Stimulated activated CD4-positive, alpha-beta T cell treated with anti-CD3 and anti-CD28 coated beads, Interleukin-2, amount 100 ng/mL, for 24 hours (primary cell): ENCODE measurements around the gene FRMD6.

Source experiments
- DNase-seq, 2 donors: peaks; one replicate each; pipeline ENCODE4 v3.0.0-alpha.2; 2020

The FRMD6 gene

DNA sequence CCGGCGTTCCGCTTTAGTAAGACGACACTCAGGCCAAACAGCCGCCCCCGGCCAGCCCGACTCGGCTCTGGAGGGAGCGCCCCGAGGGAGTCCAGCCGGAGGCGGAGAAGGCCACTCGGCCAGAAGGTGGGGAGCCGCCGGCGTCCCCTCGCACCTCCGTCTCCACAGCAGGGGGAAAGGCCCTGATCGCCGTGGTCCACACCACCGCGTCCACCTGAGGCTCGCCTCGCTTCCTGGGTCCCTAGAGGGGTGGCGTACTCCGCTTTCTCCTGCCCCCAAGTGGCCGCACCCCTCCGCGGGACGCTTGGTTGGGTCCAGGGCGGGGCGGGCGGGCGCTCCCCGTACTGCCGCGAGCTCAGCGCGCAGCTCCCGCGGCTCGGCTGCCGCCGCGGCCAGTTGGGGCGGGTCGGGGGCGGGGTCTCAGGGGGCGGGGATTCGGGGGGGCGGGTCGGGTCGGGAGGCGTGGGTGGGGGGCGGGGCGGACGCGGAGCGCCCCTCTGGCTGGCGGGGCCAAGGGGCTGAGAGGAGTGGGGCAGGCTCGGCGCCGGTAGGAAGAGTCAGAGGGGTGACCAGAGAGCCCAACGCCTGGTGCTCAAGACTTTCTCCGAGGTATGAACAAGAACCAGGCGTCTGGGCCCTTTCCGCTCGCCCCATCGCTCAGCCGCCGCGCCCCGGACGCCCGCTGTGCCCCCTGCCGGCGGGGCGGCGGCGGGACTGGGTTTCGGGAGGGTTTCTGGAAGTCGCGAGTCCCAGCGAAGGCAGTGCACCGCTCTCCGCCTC lies at the start of gene FRMD6:
Gene FRMD6, plus strand, starts transcription at position 523 of the 780 bp plus-strand sequence. CDS start 37,927 bp downstream, outside the sequence.
- DNase-seq, result peak; percentile 77 to 78

DNA sequence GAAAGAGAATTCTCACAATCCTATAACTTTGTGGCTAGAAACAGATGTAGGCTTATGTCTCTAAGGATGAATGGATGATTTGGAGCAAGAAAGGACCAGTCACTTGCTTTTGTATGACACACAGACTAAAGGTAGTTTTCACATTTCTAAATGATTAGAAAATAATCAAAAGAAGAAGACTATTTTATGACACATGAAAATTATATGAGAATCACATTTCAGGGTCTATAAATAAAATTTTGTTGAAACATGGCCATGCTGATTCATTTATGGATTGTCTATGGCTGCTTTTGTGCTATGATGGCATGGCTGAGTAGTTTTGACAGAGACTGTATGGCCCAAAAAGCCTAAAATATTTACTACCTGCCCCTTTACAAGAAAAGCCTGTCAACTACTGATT lies 49.4 kb upstream of the FRMD6 start:
- no peak for DNase-seq

DNA sequence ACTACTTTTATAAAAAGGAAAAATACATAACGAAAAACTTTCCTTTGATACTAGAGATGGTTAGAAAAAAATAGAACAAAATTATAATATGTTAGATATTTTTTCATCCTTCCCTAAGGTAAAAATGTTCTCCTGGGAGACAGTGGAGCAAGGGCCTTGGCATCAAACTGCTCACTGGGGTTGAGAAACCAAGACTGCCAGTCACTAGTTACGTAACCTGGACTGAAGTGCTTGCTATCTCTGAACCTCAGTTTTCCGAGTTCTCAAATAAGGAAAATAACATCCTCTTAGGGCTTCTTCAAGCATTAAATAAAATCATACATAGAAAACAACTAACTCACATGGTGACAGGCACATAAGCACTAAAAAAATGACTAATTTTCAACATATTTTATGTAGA lies 48.2 kb upstream of the FRMD6 start:
- DNase-seq, result no peak

DNA sequence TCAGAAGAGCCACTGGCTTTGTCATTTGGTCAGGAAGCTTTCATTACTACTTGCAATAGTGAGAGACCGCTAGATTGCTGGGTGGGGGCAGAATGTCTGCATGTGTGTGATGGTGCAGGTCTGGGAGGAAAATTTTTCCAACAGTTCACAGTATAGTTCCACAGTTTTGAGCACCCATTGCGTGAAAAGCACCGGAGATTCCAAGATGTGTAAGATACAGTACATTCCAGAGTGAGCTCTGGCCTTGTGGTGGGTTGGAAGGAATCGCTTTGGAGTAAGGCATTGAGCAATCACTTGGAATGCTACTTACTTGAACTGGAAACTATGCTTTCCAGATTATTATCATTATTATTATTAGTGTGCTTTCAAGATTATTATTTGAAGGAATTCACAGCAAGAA lies 47.6 kb upstream of the FRMD6 start:
- no peak for DNase-seq

DNA sequence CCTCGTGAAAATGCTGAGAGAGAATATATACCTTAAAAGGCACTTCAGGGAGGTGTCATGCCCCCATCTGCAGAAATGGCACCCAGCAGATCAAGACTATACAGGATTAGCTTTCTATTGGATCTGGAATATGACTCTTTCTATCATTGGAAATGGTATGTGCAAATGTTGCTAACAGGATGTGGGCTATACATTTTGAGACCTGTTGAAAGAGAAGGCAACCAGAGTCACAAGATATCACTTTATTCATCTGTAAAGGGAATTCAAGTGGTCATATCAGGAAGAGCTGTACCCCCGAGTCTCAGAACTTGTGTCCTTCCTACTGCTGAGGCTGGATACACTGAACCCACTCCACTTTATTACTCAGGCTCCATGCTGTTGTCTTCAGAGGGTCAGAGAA lies 46.1 kb upstream of the FRMD6 start:
- DNase-seq, result no peak

DNA sequence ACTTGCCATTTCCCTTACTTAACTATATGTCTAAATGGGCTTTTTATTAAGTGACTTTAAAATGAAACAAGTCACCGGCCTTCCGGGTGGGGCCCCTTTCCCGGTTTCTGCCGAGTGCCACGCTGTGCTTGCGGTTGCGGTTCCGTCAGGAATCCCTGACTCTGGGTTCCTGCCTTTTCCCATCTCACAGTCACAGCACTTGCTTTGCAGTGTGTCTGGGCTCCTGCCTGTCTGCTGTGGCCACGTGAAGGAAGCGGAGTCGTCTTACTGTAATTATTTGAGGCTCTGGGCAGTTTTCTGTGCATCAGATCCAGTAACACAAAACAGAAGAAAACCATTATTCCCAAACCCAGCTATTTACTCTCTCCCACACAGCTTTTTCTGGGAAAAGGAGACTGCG lies 44.0 kb upstream of the FRMD6 start:
- DNase-seq, result no peak

DNA sequence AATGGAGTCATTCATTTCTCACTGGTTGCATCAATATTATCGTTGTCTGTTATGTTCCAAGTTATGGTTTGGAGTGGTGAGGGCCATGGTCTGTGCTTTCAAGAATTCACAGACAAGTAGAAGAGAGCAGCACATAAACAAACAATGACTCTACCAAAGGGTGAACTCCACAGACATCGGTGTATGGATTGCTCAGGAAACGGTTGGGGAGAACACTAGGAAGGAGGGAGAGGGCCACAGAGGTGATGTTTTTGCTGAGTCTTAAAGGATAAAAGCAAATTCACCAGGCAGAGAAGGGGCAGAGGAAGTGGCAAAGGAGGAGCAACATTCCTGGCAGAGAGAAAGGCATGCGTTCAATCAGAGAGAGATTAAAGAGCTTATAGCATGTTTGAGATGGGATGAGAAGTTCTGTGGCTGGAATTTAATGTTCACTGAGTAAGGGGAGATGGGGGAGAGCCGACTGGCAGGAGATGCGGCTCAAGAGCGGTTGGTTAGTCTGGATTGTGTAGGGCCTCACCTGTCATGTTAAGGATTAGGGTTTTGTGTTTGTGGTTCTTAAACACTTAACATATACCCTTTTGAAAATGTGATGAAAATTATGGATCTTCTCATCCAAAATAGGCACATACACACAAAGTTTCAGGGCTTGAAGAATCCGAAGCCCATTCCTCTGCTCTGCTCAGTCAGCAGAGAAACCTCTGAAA lies 42.3 kb upstream of the FRMD6 start:
- DNase-seq, result no peak

DNA sequence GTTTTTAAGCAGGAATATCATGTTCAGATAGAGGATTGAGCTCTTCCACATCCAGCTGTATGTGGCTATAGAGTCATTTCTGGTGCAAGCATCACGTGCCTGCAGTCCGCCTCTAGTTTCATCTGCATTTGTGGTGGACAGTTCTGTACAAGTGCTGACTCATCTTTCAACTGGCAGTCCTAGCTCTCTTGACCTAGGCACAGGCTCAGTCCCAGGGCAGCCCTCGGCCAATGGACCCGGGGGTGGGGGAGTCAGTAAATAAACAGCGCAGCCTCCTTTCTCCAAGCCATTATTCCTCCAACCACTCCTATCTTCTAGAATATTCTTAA lies 41.8 kb upstream of the FRMD6 start:
- no peak for DNase-seq

DNA sequence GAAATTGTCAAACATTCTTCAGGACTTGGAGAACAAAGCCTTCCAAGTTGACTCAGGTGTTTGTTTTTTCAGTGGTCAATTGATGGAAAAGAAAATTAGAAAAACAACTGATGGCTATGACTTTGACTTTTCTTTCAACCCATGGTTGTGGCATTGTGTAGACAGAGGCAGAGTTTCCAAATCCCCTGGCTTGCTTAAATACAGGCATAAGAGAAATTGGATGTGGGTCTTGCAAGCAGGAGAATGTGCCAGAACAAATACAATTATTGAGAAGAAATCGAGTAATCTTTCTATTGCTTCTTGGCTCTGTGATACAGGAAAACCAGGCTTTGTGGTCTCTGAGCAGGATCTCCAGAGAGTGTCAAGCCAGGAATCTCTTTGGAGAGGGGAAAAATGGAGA lies 40.9 kb upstream of the FRMD6 start:
- DNase-seq, result no peak

DNA sequence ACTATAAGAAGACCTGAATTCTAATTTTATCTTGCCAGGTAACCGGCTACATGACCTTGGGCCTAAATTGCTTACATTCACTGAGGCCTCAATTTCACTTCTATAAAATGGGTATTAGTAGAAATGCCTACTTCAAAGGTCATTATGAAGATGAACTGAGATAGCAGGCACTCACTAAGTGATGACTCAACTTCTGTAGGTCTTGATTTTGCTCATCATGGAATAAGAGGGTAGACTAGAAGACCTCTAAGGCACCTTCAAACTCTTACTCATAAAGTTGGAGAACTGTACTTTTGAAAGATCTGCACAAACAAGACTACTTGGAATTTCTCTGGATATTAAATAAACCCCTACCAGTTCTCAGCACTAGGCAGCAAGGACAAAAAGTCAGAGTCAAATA lies 39.3 kb upstream of the FRMD6 start:
- no peak for DNase-seq

DNA sequence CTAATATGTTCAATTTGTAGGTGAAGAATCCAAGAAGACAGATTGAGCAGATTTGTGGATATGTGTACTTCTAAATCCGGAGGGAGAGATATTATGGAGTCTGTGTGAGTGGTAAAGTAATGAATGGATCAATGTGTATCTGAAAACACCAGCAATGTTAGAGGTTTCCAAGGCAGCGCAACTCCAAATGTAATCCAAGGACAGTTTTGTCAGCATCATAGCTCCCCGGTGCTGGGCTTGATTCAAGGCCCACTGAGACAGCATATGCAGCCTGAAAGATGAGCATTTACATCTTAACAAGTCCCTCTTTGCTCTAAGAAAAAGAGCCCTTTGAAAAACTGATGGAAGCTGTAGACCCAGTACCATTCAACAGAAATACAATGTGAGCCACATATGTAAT lies 38.3 kb upstream of the FRMD6 start:
- no peak for DNase-seq

DNA sequence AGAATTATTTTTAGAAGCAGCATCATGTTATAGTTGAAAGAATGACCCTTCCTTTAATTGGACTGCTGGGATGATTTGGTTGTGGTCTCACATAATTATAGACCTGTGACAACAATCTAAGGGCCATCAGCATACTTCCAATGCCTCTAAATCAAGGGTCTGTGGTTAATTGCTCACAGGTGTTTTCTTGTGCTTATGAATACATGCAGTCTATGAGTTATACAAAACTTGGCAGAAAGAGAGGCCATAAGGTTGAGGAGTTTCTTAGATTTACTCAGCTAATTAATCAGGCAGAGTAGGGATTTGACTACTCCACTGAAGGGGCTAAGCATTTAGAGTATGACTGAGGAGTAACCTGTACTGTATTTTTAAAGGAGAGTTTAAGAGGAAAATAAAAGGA lies 37.0 kb upstream of the FRMD6 start:
- no peak for DNase-seq

DNA sequence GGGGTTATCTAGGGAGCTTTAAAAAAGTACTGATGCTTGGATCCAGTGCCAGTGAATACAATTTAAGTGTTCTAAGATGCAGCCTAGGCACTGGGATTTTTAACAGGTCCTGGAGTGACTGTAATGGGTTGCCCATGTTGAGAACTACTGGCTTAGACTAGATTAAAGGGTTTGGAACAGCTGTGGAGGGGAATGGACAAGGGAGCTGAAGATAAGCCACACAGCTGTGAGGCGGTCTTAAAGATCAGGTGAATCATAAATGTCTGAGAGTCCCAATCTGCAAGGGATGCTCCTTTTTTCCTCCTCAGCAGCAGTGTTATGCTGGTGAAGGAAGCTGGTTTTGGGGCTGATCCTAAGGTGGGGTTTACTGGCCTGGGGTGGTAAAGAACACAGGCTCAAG lies 35.5 kb upstream of the FRMD6 start:
- DNase-seq, result no peak

DNA sequence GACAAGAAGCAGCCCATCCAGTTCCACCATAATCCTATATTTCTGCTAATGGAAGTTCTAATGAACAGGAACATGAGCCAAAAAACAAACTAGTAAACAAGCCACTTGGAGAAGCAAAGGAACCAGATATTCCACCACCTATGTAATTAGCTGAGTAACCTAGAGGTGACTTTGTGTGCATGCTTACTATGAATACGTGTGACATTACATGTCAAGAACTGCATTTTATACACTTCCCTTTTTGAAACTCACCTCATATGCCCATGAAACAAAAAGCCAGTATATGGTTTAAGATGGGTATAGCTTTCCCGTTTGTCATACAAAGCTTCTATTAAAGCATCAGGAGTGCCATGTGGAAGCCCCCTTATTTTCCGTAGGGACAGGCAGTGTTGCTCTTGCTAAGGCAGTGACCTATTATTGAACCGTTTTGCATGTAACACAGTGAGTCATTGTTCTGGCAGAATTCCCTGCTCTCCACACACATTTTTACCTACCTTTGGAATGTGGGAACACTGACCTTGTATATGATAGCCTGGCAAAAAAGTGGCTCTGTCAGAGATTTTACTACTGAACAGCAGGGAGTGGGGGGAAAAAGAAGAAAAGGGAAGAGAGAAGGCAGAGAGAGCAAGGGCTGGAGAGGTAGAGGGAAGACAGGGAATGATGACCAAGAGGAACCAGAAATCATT lies 34.8 kb upstream of the FRMD6 start:
- no peak for DNase-seq

DNA sequence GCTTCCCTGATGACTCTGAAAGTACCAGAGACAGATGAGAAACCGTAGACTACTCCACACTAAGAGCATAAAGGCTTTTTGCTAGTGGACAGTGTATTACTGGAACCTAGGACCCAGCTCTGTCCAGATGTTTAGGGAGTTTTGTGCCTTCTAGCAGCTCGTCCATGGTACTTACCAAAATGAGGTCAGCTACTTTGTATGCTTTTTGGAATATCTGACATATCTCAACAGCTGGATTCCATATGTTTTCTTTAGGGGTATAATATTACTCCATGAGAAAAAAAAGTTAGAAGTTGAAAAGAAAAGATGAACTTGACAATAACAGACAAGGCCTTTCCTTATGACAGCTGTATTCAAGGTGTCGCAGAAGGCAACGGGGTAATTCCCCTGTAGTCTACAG lies 32.1 kb upstream of the FRMD6 start:
- DNase-seq, result no peak

DNA sequence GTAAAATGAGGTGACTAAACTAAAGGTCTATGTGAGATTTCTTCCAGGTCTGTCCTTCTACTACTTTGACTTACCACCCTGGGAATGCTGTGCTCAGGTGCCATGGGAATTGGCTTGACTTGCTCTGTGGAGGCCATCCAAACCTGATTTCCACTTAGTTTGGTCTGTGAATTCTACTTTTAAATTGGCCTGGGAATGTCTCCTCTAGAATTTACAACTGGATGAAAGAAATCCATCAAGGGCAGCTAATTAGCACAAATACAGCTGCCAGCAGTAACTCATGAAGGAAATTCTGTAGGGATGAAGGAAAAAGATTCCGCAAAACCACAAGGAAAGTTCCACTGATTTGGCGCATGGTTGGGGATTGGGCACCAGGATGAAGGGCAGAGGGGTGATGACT lies 31.7 kb upstream of the FRMD6 start:
- no peak for DNase-seq

DNA sequence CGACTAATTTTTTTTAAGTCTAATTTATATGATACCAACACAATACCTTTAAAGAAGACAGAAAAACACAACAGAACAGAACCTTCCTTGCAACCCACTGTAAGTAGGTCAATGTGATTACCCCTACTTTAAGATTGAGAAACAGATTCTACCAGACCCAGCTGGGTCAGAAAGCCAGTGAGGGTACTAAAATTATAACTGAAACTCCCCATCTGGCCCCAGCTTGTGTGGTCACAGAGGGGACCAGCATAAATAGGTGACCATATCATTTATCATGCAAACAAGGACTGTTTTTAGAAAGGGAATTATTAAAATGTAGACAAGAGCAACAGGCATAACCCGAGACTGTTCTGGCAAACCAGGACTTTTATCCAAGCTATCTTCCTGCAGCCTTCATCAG lies 30.1 kb upstream of the FRMD6 start:
- DNase-seq, result no peak

DNA sequence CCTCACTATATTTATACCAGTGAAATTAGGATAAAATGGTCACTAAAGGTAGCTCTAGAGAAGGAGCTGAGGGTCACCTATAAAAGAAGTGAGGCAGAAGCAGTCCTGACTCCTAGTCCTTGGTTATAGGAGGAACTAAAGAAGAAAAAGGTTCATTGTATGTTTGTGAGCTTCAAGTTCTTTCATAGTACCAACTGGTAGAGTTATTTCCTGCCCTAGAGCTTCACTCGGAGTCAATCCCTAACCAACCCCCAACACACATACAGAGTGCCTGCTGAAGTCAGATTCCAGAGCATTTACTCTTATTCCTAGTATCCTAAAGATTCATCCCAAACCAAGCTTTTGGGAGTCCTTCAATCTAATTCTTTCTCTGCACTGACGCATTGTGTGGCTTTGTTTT lies 29.3 kb upstream of the FRMD6 start:
- DNase-seq, result no peak

DNA sequence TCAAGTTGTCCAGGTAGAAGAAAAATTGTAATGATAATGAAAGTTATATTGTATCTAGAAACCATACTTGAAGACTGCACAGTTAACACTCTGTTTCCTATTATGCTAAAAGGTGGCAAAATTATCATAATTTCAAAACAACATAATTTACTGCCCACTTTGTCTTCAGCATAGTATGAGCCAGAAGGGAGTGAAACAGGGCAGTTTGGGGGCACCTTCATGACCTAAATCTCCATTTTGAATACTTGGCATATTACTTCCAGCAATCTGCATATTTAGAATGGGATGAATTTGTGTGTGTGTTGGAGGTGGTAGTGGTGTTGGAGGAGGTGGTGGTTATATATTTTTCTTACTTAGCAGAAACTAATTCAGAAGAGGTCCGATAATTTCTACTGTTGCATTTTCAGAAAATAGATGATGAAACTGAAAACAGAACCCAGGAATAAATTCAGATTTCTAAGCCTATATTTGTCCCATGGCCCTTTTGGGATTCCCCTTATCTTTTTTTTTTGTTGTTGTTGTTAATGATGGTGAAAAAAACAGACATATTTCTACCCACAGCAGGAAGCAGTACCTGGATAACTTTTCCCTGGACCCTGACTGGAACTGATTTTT lies 26.6 kb upstream of the FRMD6 start:
- no peak for DNase-seq

DNA sequence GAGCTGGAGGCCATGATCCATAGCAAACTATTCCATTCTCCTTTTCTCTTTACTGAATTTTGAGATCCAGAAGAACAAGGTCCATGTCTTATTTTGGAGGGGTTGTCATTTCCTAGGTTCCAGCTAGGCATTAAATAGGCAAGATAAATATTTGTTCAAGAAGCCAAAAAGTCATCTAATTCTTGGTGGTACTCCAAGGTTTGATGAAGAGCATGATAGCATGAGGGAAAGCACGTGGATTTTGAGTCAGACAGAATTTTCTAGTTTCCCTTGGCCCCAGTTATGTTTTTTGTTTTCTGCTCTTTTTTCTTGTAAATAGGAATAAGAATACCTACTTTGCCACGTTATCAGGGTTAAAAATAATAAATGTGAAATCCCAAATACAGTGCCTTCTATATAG lies 25.5 kb upstream of the FRMD6 start:
- DNase-seq, result no peak

DNA sequence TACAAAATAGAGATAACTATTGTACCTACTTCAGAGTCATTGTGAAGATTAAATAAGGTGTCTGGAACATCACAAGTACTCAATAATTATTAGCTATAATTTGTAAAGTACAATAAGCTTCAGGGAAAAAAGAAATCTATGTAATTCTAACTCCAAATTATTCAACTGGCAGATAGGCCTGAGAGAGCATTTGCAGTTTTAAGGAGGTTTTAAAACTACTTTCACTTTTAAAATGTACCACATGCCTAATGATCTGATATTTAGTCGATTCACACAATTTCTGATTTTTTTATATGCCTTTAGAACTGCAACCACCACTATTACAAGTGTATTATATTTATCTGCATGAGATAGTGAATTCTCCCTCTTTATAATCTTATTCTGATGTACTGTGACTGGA lies 24.9 kb upstream of the FRMD6 start:
- DNase-seq, result no peak

DNA sequence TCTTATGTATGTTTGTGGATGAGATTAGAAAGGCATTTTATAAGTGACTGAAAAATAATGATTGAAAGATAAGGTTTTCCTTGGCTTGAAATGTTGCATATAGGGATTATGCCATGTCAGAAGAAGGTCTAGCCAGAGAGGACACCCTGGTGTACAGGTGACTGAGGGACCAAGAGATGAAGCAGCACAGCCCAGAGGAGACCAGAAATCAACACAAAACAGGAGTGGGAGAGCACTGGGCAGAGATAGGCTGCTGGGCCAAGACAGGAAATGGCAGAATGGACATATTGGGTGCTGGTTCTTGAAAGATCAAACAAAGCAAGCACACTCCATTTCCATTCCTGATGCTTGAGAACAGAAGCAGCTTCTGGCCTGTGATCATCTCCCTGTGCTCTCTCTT lies 24.4 kb upstream of the FRMD6 start:
- DNase-seq, result no peak

DNA sequence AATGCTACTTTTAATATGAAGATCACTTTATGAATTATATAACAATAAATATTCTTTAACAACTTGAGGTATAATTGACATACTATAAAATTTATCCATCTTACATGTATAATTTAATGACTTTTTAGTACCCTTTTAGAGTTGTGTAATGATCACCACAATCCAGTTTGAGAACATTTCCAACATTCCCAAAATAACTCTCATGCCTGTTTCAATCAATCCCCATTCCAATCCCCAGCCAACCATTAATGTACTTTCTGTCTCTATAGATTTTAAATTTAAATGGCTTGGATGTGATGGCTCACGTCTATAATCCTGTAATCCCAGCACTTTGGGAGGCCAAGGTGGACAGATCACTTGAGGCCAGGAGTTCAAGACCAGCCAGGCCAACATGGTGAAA lies 23.5 kb upstream of the FRMD6 start:
- DNase-seq, result no peak

DNA sequence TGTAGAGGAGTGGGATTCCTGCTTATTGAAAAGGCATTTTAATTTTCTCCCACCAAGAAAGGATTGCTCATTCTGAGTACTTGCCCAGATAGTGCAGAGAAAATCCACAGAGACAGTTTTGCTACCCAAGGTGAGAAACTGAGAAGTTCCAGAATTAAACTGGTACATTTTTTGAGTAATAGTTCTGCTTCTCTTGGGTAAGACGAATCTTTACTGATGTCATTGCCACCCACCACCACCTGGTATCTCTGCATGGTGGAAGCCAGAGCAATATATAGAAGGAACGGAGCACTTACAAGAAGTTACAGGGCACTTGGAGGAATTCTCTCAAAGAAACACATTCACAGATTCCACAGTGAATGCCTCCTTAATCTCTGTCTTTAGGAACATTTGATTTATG lies 20.7 kb upstream of the FRMD6 start:
- DNase-seq, result no peak
